ENCODE results near the gene ZFP36L1. TPM values are rescaled to one million over a fixed set of nuclear protein-coding genes. Genes with fewer than 3 reads are reported as not detected.

Gene ZFP36L1
- total RNA-seq, 6 experiments from 2014 or later: 135 to 161 (median 144) TPM

GRCh38 chr14:68820119-68820518 is 27.3 kb upstream of the ZFP36L1 start:
- Mint-ChIP-seq H3K36me3 (ENCODE audit: low read depth) (peaks cover 6% of the 10 kb centered on the region), H3K27ac (0 out of 2 replicates have a peak overlapping the region, but pooled peaks have one; percentile 49), H3K4me3 (no peak overlapping the region), H3K27me3 (ENCODE audit: insufficient read depth) (0 out of 2 replicates have a peak, but pooled peaks cover 1% of the 10 kb centered on the region), H3K9me3 (no peaks in the 10 kb centered on the region), H3K4me1 (ENCODE audit: low read depth) (peaks cover 31% of the 10 kb centered on the region)
- TF ChIP-seq CTCF (IDR thresholded peaks at IDR 0.05): no peak
- DNase-seq: no peak

- no peaks in the 10 kb centered on the region for H3K9me3 Mint-ChIP-seq
- no peak for TF ChIP-seq CTCF (IDR thresholded peaks at IDR 0.05)
- H3K27ac Mint-ChIP-seq: peak overlapping the region; percentile 49
- no peak overlapping the region for H3K4me3 Mint-ChIP-seq
- peaks cover 35% of the 10 kb centered on the region for H3K4me1 Mint-ChIP-seq (ENCODE audit: low read depth)
- H3K36me3 Mint-ChIP-seq (ENCODE audit: low read depth): peaks cover 7% of the 10 kb centered on the region
- peaks cover 4% of the 10 kb centered on the region; the same call in 1 of the 2 replicates for H3K27me3 Mint-ChIP-seq (ENCODE audit: insufficient read depth)
- peak; percentile 70 for DNase-seq
Observed at GRCh38 chr14:68819260-68819691, 26.4 kb upstream of the ZFP36L1 start.

GRCh38 chr14:68817506-68818212 is 24.8 kb upstream of the ZFP36L1 start:
- Mint-ChIP-seq H3K9me3 (no peaks in the 10 kb centered on the region), H3K36me3 (ENCODE audit: low read depth) (peaks cover 7% of the 10 kb centered on the region), H3K27me3 (ENCODE audit: insufficient read depth) (peaks cover 4% of the 10 kb centered on the region; the same call in 1 of the 2 replicates), H3K27ac (peak overlapping the region; percentile 76), H3K4me3 (no peak overlapping the region), H3K4me1 (ENCODE audit: low read depth) (peaks cover 40% of the 10 kb centered on the region)
- no peak for DNase-seq
- TF ChIP-seq CTCF (IDR thresholded peaks at IDR 0.05): peak; percentile 20; the same call in 1 of the 2 replicates

- Mint-ChIP-seq H3K27me3 (ENCODE audit: insufficient read depth) (peaks cover 4% of the 10 kb centered on the region; the same call in 1 of the 2 replicates), H3K36me3 (ENCODE audit: low read depth) (peaks cover 7% of the 10 kb centered on the region), H3K4me1 (ENCODE audit: low read depth) (peaks cover 40% of the 10 kb centered on the region), H3K4me3 (peak overlapping the region; percentile 66; the same call in 1 of the 2 replicates), H3K27ac (peak overlapping the region; percentile 76), H3K9me3 (no peaks in the 10 kb centered on the region)
- DNase-seq: no peak
- TF ChIP-seq CTCF (IDR thresholded peaks at IDR 0.05): peak; percentile 2; the same call in 1 of the 2 replicates
Observed at GRCh38 chr14:68816943-68817430, 24.1 kb upstream of the ZFP36L1 start.

GRCh38 chr14:68816183-68816942 is 23.5 kb upstream of the ZFP36L1 start:
- Mint-ChIP-seq H3K4me1 (ENCODE audit: low read depth) (peaks cover 40% of the 10 kb centered on the region), H3K27ac (peak overlapping the region; percentile 94), H3K4me3 (peak overlapping the region; percentile 80), H3K27me3 (ENCODE audit: insufficient read depth) (peaks cover 4% of the 10 kb centered on the region; the same call in 1 of the 2 replicates), H3K36me3 (ENCODE audit: low read depth) (peaks cover 7% of the 10 kb centered on the region), H3K9me3 (no peaks in the 10 kb centered on the region)
- TF ChIP-seq CTCF (IDR thresholded peaks at IDR 0.05): peak; percentile 99
- DNase-seq: peak; percentile 79

Measured in HFFc6 (cell line).